Erythroblast (primary cell): Measurements from ENCODE around the gene KRT76.

Source experiments
- GATA1 ChIP-seq: IDR thresholded peaks from 2 replicates; pipeline ENCODE4 v1.6.1; 2011; ENCODE audit warnings: low read depth, mild to moderate bottlenecking, control low read depth, low read length, moderate library complexity
- POLR2A ChIP-seq: IDR thresholded peaks from 2 replicates; pipeline ENCODE4 v1.6.1; 2011; ENCODE audit warnings: mild to moderate bottlenecking, low read length

DNA sequence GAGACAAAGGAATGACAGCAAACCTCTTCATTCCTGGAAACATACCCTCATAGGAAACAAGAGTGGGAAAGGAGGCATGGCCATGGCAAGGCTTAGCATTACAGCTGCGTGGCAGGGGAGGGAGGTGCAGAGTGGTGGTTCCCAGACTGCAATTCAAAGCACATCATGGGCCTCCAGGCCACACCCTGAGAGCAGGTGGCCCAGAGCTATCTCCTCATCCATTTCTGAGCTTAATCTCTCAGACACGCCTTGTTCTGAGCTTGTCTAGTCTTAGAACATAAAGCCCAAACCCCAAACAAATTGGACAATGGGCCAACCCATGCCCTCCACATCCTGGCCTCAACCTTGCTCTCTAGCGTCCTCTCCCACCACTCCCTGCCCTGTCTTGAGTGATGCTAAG lies 24.6 kb upstream of the KRT76 start:
- TF ChIP-seq POLR2A (no peak), GATA1 (no peak)
